Measurements from ENCODE around the gene ANP32B.
"Not testable (repeated sequence)": the region's sequence is repeated elsewhere in the genome, so short reads cannot be mapped to it uniquely, and the experiment has no call there.

Gene ANP32B

GRCh38 chr9:97963232-97963631 is 19.9 kb upstream of the ANP32B start:
- DNase-seq (ENCODE audit: low read depth): no peak

GRCh38 chr9:97964901-97965300 is 18.2 kb upstream of the ANP32B start:
- no peak for DNase-seq (ENCODE audit: low read depth)

GRCh38 chr9:97966493-97966892 is 16.6 kb upstream of the ANP32B start:
- no peak for DNase-seq (ENCODE audit: low read depth)

GRCh38 chr9:97969014-97969413 is 14.1 kb upstream of the ANP32B start:
- no peak for DNase-seq (ENCODE audit: low read depth)

GRCh38 chr9:97970165-97970564 is 13.0 kb upstream of the ANP32B start:
- DNase-seq (ENCODE audit: low read depth): no peak

- DNase-seq (ENCODE audit: low read depth): no peak
Measured at GRCh38 chr9:97972753-97973152, 10.4 kb upstream of the ANP32B start.

GRCh38 chr9:97975376-97975775 is 7.8 kb upstream of the ANP32B start:
- DNase-seq (ENCODE audit: low read depth): no peak

- not testable (repeated sequence) for DNase-seq (ENCODE audit: low read depth)
Measured at GRCh38 chr9:97976633-97977032, 6.5 kb upstream of the ANP32B start.

GRCh38 chr9:97978371-97979130 is 4.6 kb upstream of the ANP32B start:
- DNase-seq (ENCODE audit: low read depth): no peak

- no peak for DNase-seq (ENCODE audit: low read depth)
Measured at GRCh38 chr9:97979788-97980478, 3.2 kb upstream of the ANP32B start.

GRCh38 chr9:97980479-97980803 is 2.7 kb upstream of the ANP32B start:
- DNase-seq (ENCODE audit: low read depth): no peak

GRCh38 chr9:97980918-97981845 is 2.0 kb upstream of the ANP32B start:
- DNase-seq (ENCODE audit: low read depth): no peak

GRCh38 chr9:97981846-97982682 is 1.1 kb upstream of the ANP32B start:
- no peak for DNase-seq (ENCODE audit: low read depth)

GRCh38 chr9:97983589-97984187 is 547 bp downstream of the ANP32B start:
- DNase-seq (ENCODE audit: low read depth): no peak

- DNase-seq (ENCODE audit: low read depth): no peak
Measured at GRCh38 chr9:97984188-97985057, 1.3 kb downstream of the ANP32B start.

GRCh38 chr9:97985058-97985861 is 2.1 kb downstream of the ANP32B start:
- no peak for DNase-seq (ENCODE audit: low read depth)

- no peak for DNase-seq (ENCODE audit: low read depth)
Measured at GRCh38 chr9:97987487-97987886, 4.3 kb downstream of the ANP32B start.

- DNase-seq (ENCODE audit: low read depth): peak; percentile 57
Measured at GRCh38 chr9:97990259-97990658, 7.1 kb downstream of the ANP32B start.

- no peak for DNase-seq (ENCODE audit: low read depth)
Measured at GRCh38 chr9:97991818-97992217, 8.7 kb downstream of the ANP32B start.

GRCh38 chr9:97992219-97992618 is 9.1 kb downstream of the ANP32B start:
- DNase-seq (ENCODE audit: low read depth): no peak

Measured in non-pigmented ciliary epithelial cell (primary cell).